Right lobe of liver (tissue), 6 donors: ENCODE results near the gene FGF5. TPM values are rescaled to one million over a fixed set of nuclear protein-coding genes. Genes with fewer than 3 reads are reported as not detected.

Source experiments
- ATAC-seq, 4 donors: fragments of 200-7000 bp; cut with Tn5 transposase; one replicate each; pipeline ENCODE4 v1.9.1; 2020; ENCODE audit warnings: mild to moderate bottlenecking in 4 of 4, moderate library complexity in 4 of 4
- DNase-seq, 3 donors: peaks; one replicate each; pipeline ENCODE4 v3.0.0-alpha.2; 2020
- H3K27ac ChIP-seq, 3 donors: fragments of 200-600 bp; one replicate each; pipeline ENCODE4 v1.8.0; 2022
- H3K27me3 ChIP-seq, 2 donors: fragments of 200-600 bp; one replicate each; pipeline ENCODE4 v1.8.0; 2022
- H3K36me3 ChIP-seq, 4 donors: fragments of 200-600 bp; sonication (generic) in 1 of 4; one replicate each; pipeline versions ENCODE4 v1.5.1 to v1.8.0; 2017 to 2022; ENCODE audit warnings: control low read depth in 1 of 4
- H3K4me1 ChIP-seq, 4 donors: fragments of 200-600 bp; sonication (generic) in 1 of 4; one replicate each; pipeline versions ENCODE4 v1.5.1 to v1.8.0; 2017 to 2022; ENCODE audit warnings: control low read depth in 1 of 4
- H3K4me3 ChIP-seq, 3 donors: fragments of 200-600 bp; one replicate each; pipeline ENCODE4 v1.8.0; 2022
- H3K9me3 ChIP-seq, 4 donors: fragments of 200-600 bp; sonication (generic) in 1 of 4; one replicate each; pipeline versions ENCODE4 v1.5.1 to v1.8.0; 2017 to 2022; ENCODE audit warnings: control low read depth in 1 of 4
- POLR2A ChIP-seq: fragments of 450-650 bp; IDR thresholded peaks from one replicate; pipeline ENCODE4 v1.6.1; 2017; ENCODE audit warnings: antibody characterized with exemption, mild to moderate bottlenecking
- WGBS: methylation state at CpG from one replicate; pipeline ENCODE4 v1.1.6; 2018; ENCODE audit warnings: low coverage, low lambda C conversion rate; ENCODE audit not compliant: insufficient coverage; ENCODE audit errors: missing lambda C conversion rate; 5-methylcytosine and 5-hydroxymethylcytosine counted together
- intact Hi-C, 2 donors: fragments of 100-400 bp; cut with DNase I; formaldehyde crosslinking; loops; one replicate each; pipeline versions ENCODE4 v1.11.2 to v1.14.1; 2022
- total RNA-seq, 6 experiments: library from RNA; depleted of rRNA in 2 of 6; stranded (reverse); fragments of >200 nt in 2 of 6; fragmentation: NEBNext Ultra II Directional in 3 of 6; extraction: Animal tissue kit (Norgen Biotek cat#: 25700) in 3 of 6; gene quantifications; one replicate each; pipeline versions ENCODE4 v1.1.0 to v1.2.4, GENCODE V29; 2016 to 2023
- TF ChIP-seq, protein P1 (sequence below), 4 donors: fragments of 200-600 bp in 3 of 4; fragments of 450-650 bp in 1 of 4; IDR thresholded peaks; one replicate each; pipeline versions ENCODE4 v1.5.1 to v1.8.0; 2016 to 2022; ENCODE audit warnings: antibody characterized with exemption in 4 of 4, mild to moderate bottlenecking in 2 of 4
- donor health status: DM: no; HTN: yes; CAD: no.
- donor health status: DM: no; HTN: no; CAD: no.
- donor health status: DM: no; HTN: no; CAD: no.
- donor health status: DM: no; HTN: yes; CAD: no.
- donor health status: DM: no; HTN: yes; CAD: no.

Gene FGF5
- total RNA-seq, 6 experiments from 2014 or later = not detected

DNA sequence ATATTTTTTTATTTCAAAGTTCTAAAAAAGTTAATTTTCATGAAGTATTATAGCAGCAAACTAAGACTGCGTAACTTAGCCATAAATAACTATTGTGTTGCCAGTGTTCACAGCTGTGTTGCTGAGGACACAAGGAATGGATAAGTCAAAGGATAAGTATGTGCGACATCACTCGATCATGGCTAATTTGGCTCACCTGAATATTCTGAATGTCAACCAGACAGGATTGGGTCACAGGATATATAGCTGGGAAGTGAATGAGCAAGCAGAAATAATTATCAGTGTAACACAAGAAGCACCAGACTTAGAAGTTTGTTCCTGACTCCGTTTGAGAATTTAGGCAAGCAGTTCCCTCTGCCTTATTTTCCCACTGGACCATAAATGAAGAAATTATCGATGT lies 35.3 kb upstream of the FGF5 start:
- Histone ChIP-seq H3K27me3 (no peaks in the 10 kb centered on the region), H3K4me3 (no peak overlapping the region), H3K27ac (no peak overlapping the region), H3K36me3 (no peaks in the 10 kb centered on the region), H3K4me1 (no peaks in the 10 kb centered on the region), H3K9me3 (no peaks in the 10 kb centered on the region)
- intact Hi-C loops = no loop called here
- WGBS = 72% methylated on average over 5 of the region's 5 CpGs
- DNase-seq (no peak), ATAC-seq (no peak)
- TF ChIP-seq, protein P1, sequence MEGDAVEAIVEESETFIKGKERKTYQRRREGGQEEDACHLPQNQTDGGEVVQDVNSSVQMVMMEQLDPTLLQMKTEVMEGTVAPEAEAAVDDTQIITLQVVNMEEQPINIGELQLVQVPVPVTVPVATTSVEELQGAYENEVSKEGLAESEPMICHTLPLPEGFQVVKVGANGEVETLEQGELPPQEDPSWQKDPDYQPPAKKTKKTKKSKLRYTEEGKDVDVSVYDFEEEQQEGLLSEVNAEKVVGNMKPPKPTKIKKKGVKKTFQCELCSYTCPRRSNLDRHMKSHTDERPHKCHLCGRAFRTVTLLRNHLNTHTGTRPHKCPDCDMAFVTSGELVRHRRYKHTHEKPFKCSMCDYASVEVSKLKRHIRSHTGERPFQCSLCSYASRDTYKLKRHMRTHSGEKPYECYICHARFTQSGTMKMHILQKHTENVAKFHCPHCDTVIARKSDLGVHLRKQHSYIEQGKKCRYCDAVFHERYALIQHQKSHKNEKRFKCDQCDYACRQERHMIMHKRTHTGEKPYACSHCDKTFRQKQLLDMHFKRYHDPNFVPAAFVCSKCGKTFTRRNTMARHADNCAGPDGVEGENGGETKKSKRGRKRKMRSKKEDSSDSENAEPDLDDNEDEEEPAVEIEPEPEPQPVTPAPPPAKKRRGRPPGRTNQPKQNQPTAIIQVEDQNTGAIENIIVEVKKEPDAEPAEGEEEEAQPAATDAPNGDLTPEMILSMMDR (IDR thresholded peaks at IDR 0.05) = no peak
- TF ChIP-seq POLR2A = no peak

DNA sequence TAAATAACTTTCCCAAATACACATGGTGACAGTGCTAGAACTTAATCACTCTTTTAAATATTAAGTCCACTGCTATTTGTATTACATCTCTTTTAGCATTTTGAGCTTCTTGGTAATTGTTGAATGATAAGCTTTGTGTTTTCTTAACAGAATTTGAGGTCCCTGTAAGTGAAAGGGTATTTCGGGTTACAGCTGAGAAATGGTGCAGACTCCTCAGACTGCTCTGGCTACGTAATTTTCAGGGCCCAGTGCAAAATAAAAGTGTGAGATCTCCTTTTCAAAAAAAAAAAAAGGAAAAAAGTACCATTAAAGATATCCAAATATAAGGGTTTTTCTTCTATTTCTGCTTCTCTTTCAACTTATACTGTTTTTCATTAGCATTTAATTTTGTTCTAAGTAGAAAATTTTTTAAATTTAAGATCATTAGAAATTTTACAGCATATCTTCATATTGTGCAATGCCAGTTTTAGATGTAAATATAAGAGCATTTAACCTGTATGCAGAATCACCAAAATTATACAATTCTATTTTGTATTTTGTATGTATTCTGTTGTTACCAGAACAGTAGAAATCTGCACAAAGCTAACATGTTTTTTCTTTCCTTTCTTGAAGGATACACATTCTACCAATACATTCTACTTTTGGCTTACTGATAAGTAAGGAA lies 33.6 kb upstream of the FGF5 start:
- intact Hi-C loops = no loop called here
- H3K27ac ChIP-seq = no peak overlapping the region
- no peak for ATAC-seq
- 72% methylated on average over 2 of the region's 2 CpGs for WGBS
- no peaks in the 10 kb centered on the region for H3K4me1 ChIP-seq
- H3K36me3 ChIP-seq = no peaks in the 10 kb centered on the region
- no peak for DNase-seq
- H3K9me3 ChIP-seq = no peaks in the 10 kb centered on the region
- TF ChIP-seq, protein P1 (IDR thresholded peaks at IDR 0.05) = no peak
- no peak for TF ChIP-seq POLR2A
- H3K27me3 ChIP-seq = no peaks in the 10 kb centered on the region
- H3K4me3 ChIP-seq = no peak overlapping the region

DNA sequence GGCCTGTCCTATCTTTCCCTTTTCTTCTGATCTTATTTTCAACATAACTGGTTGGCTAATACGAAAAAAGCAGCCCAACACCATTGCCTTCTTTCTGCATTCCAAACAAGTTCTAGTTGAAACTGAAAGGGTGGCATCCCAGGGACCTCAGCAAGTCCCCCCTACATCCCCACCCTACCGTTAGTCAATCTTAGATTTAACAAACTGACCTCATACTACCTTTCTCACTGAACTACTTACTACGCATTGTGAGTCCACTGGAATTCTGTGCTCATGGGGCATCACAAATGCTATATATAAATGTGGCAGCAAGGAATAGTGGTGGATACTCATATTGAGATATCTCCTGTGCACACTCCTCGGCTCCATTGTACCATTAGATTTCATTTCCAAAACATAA lies 33.1 kb upstream of the FGF5 start:
- 54% methylated on average over 4 of the region's 4 CpGs for WGBS
- ATAC-seq = no peak
- TF ChIP-seq POLR2A = no peak
- TF ChIP-seq, protein P1 (IDR thresholded peaks at IDR 0.05) = no peak

DNA sequence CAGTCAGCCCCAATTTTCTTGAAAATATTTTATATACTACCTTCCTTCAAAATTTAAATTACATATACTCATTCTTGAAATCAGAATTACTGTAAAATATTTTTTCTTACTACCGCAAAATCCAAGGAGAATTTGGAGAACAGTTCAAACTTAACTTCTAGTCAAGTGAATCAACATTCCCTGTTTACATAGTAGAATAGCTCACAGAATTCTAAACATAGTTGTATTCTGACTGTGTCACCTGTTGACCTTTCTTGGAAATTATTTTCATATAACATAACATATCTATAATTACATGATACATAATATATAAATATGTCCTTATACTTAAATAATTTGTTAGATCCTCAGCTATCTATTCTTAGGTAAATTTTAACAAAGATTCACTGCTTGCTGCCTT lies 31.0 kb upstream of the FGF5 start:
- DNase-seq (no peak), ATAC-seq (no peak)
- 55% methylated on average over 1 of the region's 1 CpG for WGBS
- no peak overlapping the region for H3K27ac ChIP-seq
- H3K9me3 ChIP-seq = no peaks in the 10 kb centered on the region
- H3K27me3 ChIP-seq = no peaks in the 10 kb centered on the region
- no peaks in the 10 kb centered on the region for H3K4me1 ChIP-seq
- intact Hi-C loops = no loop called here
- H3K36me3 ChIP-seq = no peaks in the 10 kb centered on the region
- no peak overlapping the region for H3K4me3 ChIP-seq
- no peak for TF ChIP-seq POLR2A
- TF ChIP-seq, protein P1 (IDR thresholded peaks at IDR 0.05) = no peak

More for the DNA sequence above, 33.1 kb upstream of the FGF5 start:
- Histone ChIP-seq H3K27me3 (no peaks in the 10 kb centered on the region), H3K36me3 (no peaks in the 10 kb centered on the region), H3K4me3 (no peak overlapping the region), H3K9me3 (no peaks in the 10 kb centered on the region), H3K4me1 (no peaks in the 10 kb centered on the region), H3K27ac (no peak overlapping the region)
- intact Hi-C loops = no loop called here
- DNase-seq = no peak
